Mesothelial cell of epicardium (in vitro differentiated cells): ENCODE measurements around the gene ZNF516. TPM values are rescaled to one million over a fixed set of nuclear protein-coding genes. Genes with fewer than 3 reads are reported as not detected.

Experiments
- DNase-seq, 2 experiments: peaks; one replicate each; pipeline ENCODE4 v3.0.0; 2021; ENCODE audit warnings: low spot score in 2 of 2; ENCODE audit not compliant: unreplicated experiment in 2 of 2
- H3K27ac Mint-ChIP-seq: 2 replicates; pipeline ENCODE4 v1.8.0; 2021; ENCODE audit warnings: mixed read lengths
- H3K27me3 Mint-ChIP-seq: 2 replicates; pipeline ENCODE4 v1.8.0; 2021; ENCODE audit warnings: low read depth, mixed read lengths
- H3K36me3 Mint-ChIP-seq: 2 replicates; pipeline ENCODE4 v1.8.0; 2021; ENCODE audit warnings: mixed read lengths
- H3K4me1 Mint-ChIP-seq: 2 replicates; pipeline ENCODE4 v1.8.0; 2021; ENCODE audit warnings: mixed read lengths
- H3K4me3 Mint-ChIP-seq: 2 replicates; pipeline ENCODE4 v1.8.0; 2021; ENCODE audit warnings: mild to moderate bottlenecking, moderate library complexity, mixed read lengths
- H3K9me3 Mint-ChIP-seq: 2 replicates; pipeline ENCODE4 v1.8.0; 2021; ENCODE audit warnings: mixed read lengths
- total RNA-seq: library from RNA; stranded (reverse); gene quantifications from 3 replicates; pipeline ENCODE4 v1.2.1, GENCODE V29; 2021
- TF ChIP-seq, protein P1 (sequence below): fragments of 200-600 bp; sonication (generic); IDR thresholded peaks from one replicate; pipeline ENCODE4 v1.5.0; 2021; ENCODE audit warnings: antibody characterized with exemption; ENCODE audit not compliant: unreplicated experiment

The ZNF516 gene
- total RNA-seq, 1 donor from 2014 or later: 92.1 TPM

DNA sequence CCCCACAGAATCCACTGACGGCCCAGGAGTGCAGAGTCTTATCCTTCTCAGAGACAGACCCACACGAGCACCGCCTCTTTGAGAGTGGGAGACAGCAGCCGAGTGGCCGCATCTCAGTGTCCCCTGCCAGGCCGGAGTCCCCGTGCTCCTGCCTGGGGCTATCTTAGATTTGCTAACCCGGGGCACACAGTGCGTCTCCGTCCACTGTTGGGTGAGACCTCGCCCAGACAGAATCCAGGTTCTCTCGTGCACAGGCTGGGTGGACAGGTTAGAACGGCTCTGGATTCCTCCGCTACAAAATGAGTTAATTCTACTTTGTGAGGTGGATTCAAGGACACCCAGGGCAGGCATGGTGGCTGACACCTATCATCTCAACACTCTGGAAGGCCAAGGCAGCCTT is 88.3 kb downstream of the ZNF516 start:
- no peaks in the 10 kb centered on the region for H3K27me3 Mint-ChIP-seq
- peaks cover 22% of the 10 kb centered on the region for H3K36me3 Mint-ChIP-seq
- peaks cover 7% of the 10 kb centered on the region for H3K4me1 Mint-ChIP-seq
- DNase-seq: peak in 1 of 2 experiments; percentile 25
- TF ChIP-seq, protein P1, sequence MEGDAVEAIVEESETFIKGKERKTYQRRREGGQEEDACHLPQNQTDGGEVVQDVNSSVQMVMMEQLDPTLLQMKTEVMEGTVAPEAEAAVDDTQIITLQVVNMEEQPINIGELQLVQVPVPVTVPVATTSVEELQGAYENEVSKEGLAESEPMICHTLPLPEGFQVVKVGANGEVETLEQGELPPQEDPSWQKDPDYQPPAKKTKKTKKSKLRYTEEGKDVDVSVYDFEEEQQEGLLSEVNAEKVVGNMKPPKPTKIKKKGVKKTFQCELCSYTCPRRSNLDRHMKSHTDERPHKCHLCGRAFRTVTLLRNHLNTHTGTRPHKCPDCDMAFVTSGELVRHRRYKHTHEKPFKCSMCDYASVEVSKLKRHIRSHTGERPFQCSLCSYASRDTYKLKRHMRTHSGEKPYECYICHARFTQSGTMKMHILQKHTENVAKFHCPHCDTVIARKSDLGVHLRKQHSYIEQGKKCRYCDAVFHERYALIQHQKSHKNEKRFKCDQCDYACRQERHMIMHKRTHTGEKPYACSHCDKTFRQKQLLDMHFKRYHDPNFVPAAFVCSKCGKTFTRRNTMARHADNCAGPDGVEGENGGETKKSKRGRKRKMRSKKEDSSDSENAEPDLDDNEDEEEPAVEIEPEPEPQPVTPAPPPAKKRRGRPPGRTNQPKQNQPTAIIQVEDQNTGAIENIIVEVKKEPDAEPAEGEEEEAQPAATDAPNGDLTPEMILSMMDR: no peak
- no peaks in the 10 kb centered on the region for H3K9me3 Mint-ChIP-seq
- no peak overlapping the region for H3K27ac Mint-ChIP-seq
- H3K4me3 Mint-ChIP-seq: no peak overlapping the region

DNA sequence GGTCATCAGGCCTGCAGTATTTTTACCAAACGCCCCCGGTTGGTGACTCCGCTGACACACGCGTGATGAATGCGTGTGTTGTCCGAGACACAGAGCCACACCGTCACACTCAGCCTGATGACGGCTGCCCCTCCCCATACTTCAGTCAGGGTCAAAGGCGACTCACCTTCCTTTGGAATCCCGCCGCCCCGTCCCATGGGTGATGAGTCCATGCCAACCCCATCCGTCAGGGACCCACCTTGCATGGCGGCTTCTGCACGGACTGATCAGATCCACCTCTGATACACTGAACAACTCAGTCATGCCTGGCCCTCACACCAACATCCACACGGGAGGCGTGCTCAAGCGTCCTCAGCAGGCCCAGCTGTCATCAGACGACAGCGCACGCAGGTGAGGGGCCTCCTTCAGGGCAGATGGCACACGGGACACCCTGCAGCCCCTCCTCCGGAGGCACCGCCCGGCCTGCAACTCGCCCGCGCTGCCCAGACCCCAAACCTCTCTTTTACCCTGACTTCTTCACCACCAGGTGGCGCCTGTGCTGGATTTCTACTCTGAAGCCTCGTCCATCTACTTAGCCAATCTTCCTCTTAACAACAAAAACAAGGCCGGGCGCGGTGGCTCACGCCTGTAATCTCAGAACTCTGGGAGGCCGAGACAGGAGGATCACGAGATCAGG is 89.2 kb downstream of the ZNF516 start:
- Mint-ChIP-seq H3K27me3 (no peaks in the 10 kb centered on the region), H3K9me3 (no peaks in the 10 kb centered on the region), H3K4me3 (no peak overlapping the region), H3K27ac (no peak overlapping the region), H3K36me3 (peaks cover 22% of the 10 kb centered on the region), H3K4me1 (peaks cover 2% of the 10 kb centered on the region)
- DNase-seq: peak in 1 of 2 experiments; percentile 63
- TF ChIP-seq, protein P1: peak; percentile 58

- Mint-ChIP-seq H3K4me1 (peaks cover 2% of the 10 kb centered on the region), H3K36me3 (peaks cover 17% of the 10 kb centered on the region), H3K27me3 (no peaks in the 10 kb centered on the region), H3K4me3 (no peak overlapping the region), H3K9me3 (no peaks in the 10 kb centered on the region), H3K27ac (no peak overlapping the region)
- TF ChIP-seq, protein P1: no peak
- no peak for DNase-seq
Observed at GRCh38 chr18:76405280-76405679, 89.8 kb downstream of the ZNF516 start.

DNA sequence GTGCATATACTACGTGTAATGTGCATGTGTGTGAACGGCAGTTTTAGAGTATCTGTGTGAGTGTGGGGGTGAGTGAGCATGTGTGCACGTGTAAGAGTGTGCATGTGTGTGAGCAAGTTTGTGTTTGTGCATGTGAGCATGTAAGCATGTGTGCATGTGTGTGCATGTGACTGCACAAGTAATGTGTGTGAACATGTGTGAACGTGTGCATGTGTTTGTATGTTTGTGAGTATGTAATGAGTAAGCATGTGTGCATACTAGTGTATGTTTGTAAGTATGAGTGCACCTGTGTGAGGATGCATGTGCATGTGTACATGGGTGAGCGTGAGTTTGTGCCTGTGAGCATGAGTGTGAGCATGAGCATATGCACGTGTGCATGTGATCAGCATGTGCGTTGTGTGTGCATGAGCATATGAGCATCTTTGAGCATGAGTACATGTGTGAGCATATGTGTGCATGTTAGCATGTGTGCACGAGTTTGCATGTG is 90.7 kb downstream of the ZNF516 start:
- no peak overlapping the region for H3K27ac Mint-ChIP-seq
- H3K4me1 Mint-ChIP-seq: peaks cover 4% of the 10 kb centered on the region
- no peaks in the 10 kb centered on the region for H3K27me3 Mint-ChIP-seq
- H3K4me3 Mint-ChIP-seq: no peak overlapping the region
- TF ChIP-seq, protein P1: no peak
- no peak for DNase-seq
- peaks cover 10% of the 10 kb centered on the region for H3K36me3 Mint-ChIP-seq
- H3K9me3 Mint-ChIP-seq: no peaks in the 10 kb centered on the region

DNA sequence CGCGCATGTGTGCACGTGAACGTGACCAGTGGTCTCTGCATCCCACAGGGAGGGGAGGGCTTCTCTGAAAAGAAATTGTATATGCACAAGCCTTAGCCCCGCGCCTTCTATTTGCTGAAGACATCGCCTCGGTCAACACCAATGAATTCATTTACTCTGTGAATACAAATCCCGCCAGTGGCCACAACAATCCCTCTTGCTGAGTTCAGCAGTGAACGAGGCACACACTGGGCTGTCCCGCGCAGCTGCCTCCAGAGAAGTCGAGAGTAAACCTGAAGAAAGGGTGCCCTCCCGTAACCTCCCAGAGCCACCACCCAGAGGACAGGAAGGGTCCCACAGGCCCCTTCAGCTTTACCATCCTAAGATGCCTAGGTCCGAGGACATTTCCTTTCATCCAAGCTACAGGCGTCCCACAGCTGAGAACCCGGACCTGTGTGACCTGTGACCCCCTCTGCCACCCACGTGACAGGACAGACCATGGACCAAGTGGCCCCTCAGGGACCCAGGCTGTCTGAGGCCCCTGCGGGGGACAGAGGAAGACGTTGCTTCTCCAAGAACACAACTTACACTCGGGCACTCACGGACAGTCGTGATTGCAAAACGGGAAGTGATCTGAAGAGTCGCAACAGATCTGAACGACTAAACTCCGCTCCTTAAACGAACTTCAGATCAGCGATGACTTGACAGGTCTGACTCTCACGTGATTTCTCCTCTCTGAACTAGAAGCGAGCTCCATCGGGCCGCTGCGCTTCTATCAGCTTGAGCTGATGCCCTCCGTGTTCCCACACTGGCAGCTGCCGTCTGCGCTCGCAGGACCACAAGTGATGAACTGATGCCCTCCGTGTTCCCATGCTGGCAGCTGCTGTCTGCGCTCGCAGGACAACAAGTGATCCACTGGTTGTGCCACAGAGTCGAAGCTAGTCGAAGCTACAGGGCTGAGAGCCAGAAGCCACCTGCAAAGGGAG is 92.7 kb downstream of the ZNF516 start:
- DNase-seq: no peak
- no peak overlapping the region for H3K4me3 Mint-ChIP-seq
- TF ChIP-seq, protein P1: no peak
- H3K27ac Mint-ChIP-seq: no peak overlapping the region
- peaks cover 6% of the 10 kb centered on the region for H3K36me3 Mint-ChIP-seq
- peaks cover 7% of the 10 kb centered on the region for H3K4me1 Mint-ChIP-seq
- no peaks in the 10 kb centered on the region for H3K27me3 Mint-ChIP-seq
- H3K9me3 Mint-ChIP-seq: no peaks in the 10 kb centered on the region
